Stomach (tissue), 9 donors: Measurements from ENCODE around the gene BCAM. TPM values are rescaled to one million over a fixed set of nuclear protein-coding genes. Genes with fewer than 3 reads are reported as not detected.

Source experiments
- DNase-seq, 2 donors: peaks; one replicate each; pipeline versions ENCODE4 v3.0.0 to v3.0.0-alpha.2; 2013 to 2019
- H3K27ac ChIP-seq, 5 donors: fragments of 200-600 bp in 4 of 5; sonication (generic) in 4 of 5; one replicate each; pipeline ENCODE4 v1.5.1; 2013 to 2019; ENCODE audit warnings: mild to moderate bottlenecking in 1 of 5, moderate library complexity in 1 of 5
- H3K27me3 ChIP-seq, 3 donors: fragments of 200-600 bp; sonication (generic); one replicate each; pipeline ENCODE4 v1.5.1; 2017 to 2019; ENCODE audit warnings: mixed run types in 1 of 3
- H3K36me3 ChIP-seq, 4 donors: fragments of 200-600 bp; sonication (generic); 1 replicate in 3 of 4; 2 replicates in 1 of 4; pipeline ENCODE4 v1.5.1; 2016 to 2019
- H3K4me1 ChIP-seq, 4 donors: fragments of 200-600 bp; sonication (generic); one replicate each; pipeline ENCODE4 v1.5.1; 2016 to 2019
- H3K4me3 ChIP-seq, 4 donors: fragments of 200-600 bp; sonication (generic) in 3 of 4; one replicate each; pipeline ENCODE4 v1.5.1; 2016 to 2019; ENCODE audit warnings: mild to moderate bottlenecking in 1 of 4
- H3K9me3 ChIP-seq, 4 donors: fragments of 200-600 bp; sonication (generic); one replicate each; pipeline ENCODE4 v1.5.1; 2016 to 2019
- CTCF ChIP-seq, 7 experiments: fragments of 450-650 bp in 4 of 7; fragments of 200-600 bp in 3 of 7; sonication (generic) in 3 of 7; IDR thresholded peaks; one replicate each; pipeline ENCODE4 v1.5.1; 2016 to 2019; ENCODE audit warnings: antibody characterized with exemption in 7 of 7, control low read depth in 2 of 7, mild to moderate bottlenecking in 1 of 7
- EP300 ChIP-seq: sonication (generic); formaldehyde crosslinking; IDR thresholded peaks from one replicate; pipeline ENCODE4 v1.6.1; 2017; ENCODE audit warnings: antibody characterized with exemption
- POLR2A ChIP-seq, 4 donors: fragments of 450-650 bp; IDR thresholded peaks; one replicate each; pipeline ENCODE4 v1.6.1; 2016; ENCODE audit warnings: antibody characterized with exemption in 4 of 4, control low read depth in 2 of 4, mild to moderate bottlenecking in 1 of 4, moderate library complexity in 1 of 4
- POLR2AphosphoS5 ChIP-seq, 3 donors: sonication (generic); formaldehyde crosslinking; IDR thresholded peaks; one replicate each; pipeline ENCODE4 v1.6.1; 2016; ENCODE audit warnings: antibody characterized with exemption in 3 of 3
- WGBS, 5 donors: extraction: QIAGEN DNeasy Blood & Tissue Kit in 3 of 5; methylation state at CpG; one replicate each; pipeline versions ENCODE4 v1.1.5 to v1.1.7; 2013 to 2018; 5-methylcytosine and 5-hydroxymethylcytosine counted together
- intact Hi-C: fragments of 100-400 bp; cut with DNase I; formaldehyde crosslinking; loops from one replicate; pipeline ENCODE4 v1.15.1; 2023; ENCODE audit warnings: low total_unique reads
- polyA plus RNA-seq, 3 donors: library from polyadenylated mRNA; stranded (reverse); fragments of 200-250 nt; gene quantifications; one replicate each; pipeline ENCODE4 v1.2.3, GENCODE V29; 2013
- total RNA-seq, 5 donors: library from RNA; depleted of rRNA; stranded (reverse); fragments of >200 nt; gene quantifications; one replicate each; pipeline versions ENCODE4 v1.1.0 to v1.2.3, GENCODE V29; 2014 to 2016
- donor health status: healthy with polysubstance abuse.
- donor health status: Bipolar disorder and iron deficiency.
- donor health status: healthy.

The BCAM gene
- total and polyA plus RNA-seq, 8 donors, result 7.3 to 265 (median 36.5) TPM

DNA sequence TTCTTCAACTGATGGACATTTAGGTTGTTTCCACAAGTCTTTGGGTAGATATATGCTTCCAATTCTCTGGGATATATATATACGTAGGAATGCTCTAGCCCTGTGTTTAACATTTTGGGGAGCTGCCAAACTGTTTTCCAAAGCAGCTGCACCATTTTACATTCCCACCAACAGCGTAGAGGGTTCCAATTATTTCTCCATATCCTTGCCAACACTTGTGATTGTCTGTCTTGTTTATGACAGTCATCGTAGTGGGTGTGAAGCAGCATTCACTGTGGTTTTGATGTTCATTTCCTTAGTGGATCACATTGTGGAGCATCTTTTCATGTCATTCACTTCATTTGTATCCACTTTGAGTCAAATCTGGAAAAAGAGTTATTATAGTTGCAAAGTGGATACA, 35.9 kb upstream of the BCAM start:
- intact Hi-C loops, result loop anchor here (5.0 kb wide), 1 partner anchor 51 kb away; no protein-coding TSS in a partner anchor
- H3K4me3 ChIP-seq, result no peak overlapping the region
- H3K4me1 ChIP-seq, result peaks cover 8 to 36% (median 27%) of the 10 kb centered on the region in 4 donors
- TF ChIP-seq CTCF (IDR thresholded peaks at IDR 0.05) (no peak), POLR2AphosphoS5 (IDR thresholded peaks at IDR 0.05) (no peak), EP300 (no peak), POLR2A (IDR thresholded peaks at IDR 0.05) (no peak)
- H3K27ac ChIP-seq, result no peak overlapping the region
- 45 to 74% (median 60%) methylated on average over 3 of the region's 3 CpGs for WGBS, 5 donors
- H3K9me3 ChIP-seq, result peaks cover 0 to 5% (median 0%) of the 10 kb centered on the region in 4 donors
- H3K27me3 ChIP-seq, result peaks cover 0 to 12% (median 3%) of the 10 kb centered on the region in 3 donors
- no peaks in the 10 kb centered on the region for H3K36me3 ChIP-seq
- DNase-seq, result no peak

- no peak overlapping the region for H3K4me3 ChIP-seq
Measured at GRCh38 chr19:44775676-44776240, 33.1 kb upstream of the BCAM start.

GRCh38 chr19:44776402-44777096, 32.4 kb upstream of the BCAM start:
- DNase-seq, result peak; percentile 89 to 95
- WGBS, 5 donors, result 44 to 62% (median 49%) methylated on average over 23 of the region's 23 CpGs
- H3K36me3 ChIP-seq, result peaks cover 0 to 6% (median 0%) of the 10 kb centered on the region in 4 donors
- TF ChIP-seq POLR2AphosphoS5 (IDR thresholded peaks at IDR 0.05) (peak in 2 of 3 donors; percentile 19 to 56), POLR2A (IDR thresholded peaks at IDR 0.05) (no peak)
- intact Hi-C loops, result no loop called here
- H3K9me3 ChIP-seq, result no peaks in the 10 kb centered on the region
- peaks cover 7 to 39% (median 19%) of the 10 kb centered on the region in 4 donors for H3K4me1 ChIP-seq
- no peak overlapping the region for H3K4me3 ChIP-seq
- H3K27ac ChIP-seq, result peak overlapping the region; percentile 35 to 90 (median 75)
- peaks cover 0 to 20% (median 3%) of the 10 kb centered on the region in 3 donors for H3K27me3 ChIP-seq

More at GRCh38 chr19:44775676-44776240, 33.1 kb upstream of the BCAM start:
- H3K9me3 ChIP-seq, result no peaks in the 10 kb centered on the region
- H3K36me3 ChIP-seq, result peaks cover 0 to under 1% (median 0%) of the 10 kb centered on the region in 4 donors
- WGBS, 5 donors, result 50 to 68% (median 60%) methylated on average over 6 of the region's 6 CpGs
- peaks cover 0 to 20% (median 3%) of the 10 kb centered on the region in 3 donors for H3K27me3 ChIP-seq
- H3K27ac ChIP-seq, result peak overlapping the region in 4 of 5 donors; percentile 26 to 90 (median 75)
- intact Hi-C loops, result no loop called here
- peaks cover 7 to 38% (median 21%) of the 10 kb centered on the region in 4 donors for H3K4me1 ChIP-seq
- DNase-seq, result no peak
- TF ChIP-seq CTCF (IDR thresholded peaks at IDR 0.05) (no peak), POLR2A (IDR thresholded peaks at IDR 0.05) (no peak), POLR2AphosphoS5 (IDR thresholded peaks at IDR 0.05) (no peak), EP300 (no peak)

- TF ChIP-seq EP300 (no peak), POLR2AphosphoS5 (IDR thresholded peaks at IDR 0.05) (peak in 2 of 3 donors; percentile 52 to 64), CTCF (IDR thresholded peaks at IDR 0.05) (peak in 1 of 7 experiments; percentile 16), POLR2A (IDR thresholded peaks at IDR 0.05) (peak in 1 of 4 donors; percentile 28)
- WGBS, 5 donors, result 5 to 18% (median 9%) methylated on average over 32 to 47 of the region's 47 CpGs
- no peaks in the 10 kb centered on the region for H3K9me3 ChIP-seq
- intact Hi-C loops, result no loop called here
- H3K27ac ChIP-seq, result peak within 1 kb of the TSS; percentile 67 to 90 (median 75)
- peaks cover 0 to 20% (median 3%) of the 10 kb centered on the region in 3 donors for H3K27me3 ChIP-seq
- DNase-seq, result peak; percentile 86 to 94
- peak within 1 kb of the TSS; percentile 42 to 54 (median 49) for H3K4me3 ChIP-seq
- H3K36me3 ChIP-seq, result peaks cover 0 to 6% (median 0%) of the 10 kb centered on the region in 4 donors
- peaks cover 7 to 39% (median 19%) of the 10 kb centered on the region in 4 donors for H3K4me1 ChIP-seq
Measured at GRCh38 chr19:44777715-44778347, 31.1 kb upstream of the BCAM start, which contains the start of gene CBLC. Gene CBLC, plus strand, starts transcription at chr19:44777890. Its CDS starts 42 bp downstream, at chr19:44777932.
